ENCODE results near the gene ADAMTS10. TPM values are rescaled to one million over a fixed set of nuclear protein-coding genes. Genes with fewer than 3 reads are reported as not detected.

ADAMTS10 gene
- total RNA-seq, 1 experiment from 2014 or later: 10.2 TPM

- TF ChIP-seq EZH2phosphoT487 (IDR thresholded peaks at IDR 0.05; ENCODE audit: borderline replicate concordance) (no peak), CTCF (IDR thresholded peaks at IDR 0.05 in 2 of 3, conservative IDR thresholded peaks at IDR 0.05 in 1 of 3; ENCODE audit: borderline replicate concordance in 1 of 3, insufficient read depth in 1 of 3, low read depth in 2 of 3, low read length in 2 of 3) (no peak), CBX3 (IDR thresholded peaks at IDR 0.05; ENCODE audit: low read depth) (no peak), POLR2A (IDR thresholded peaks at IDR 0.05; ENCODE audit: borderline replicate concordance, extremely low read depth, insufficient read depth, insufficient read length) (no peak)
These were observed 79.0 kb downstream of the ADAMTS10 start (continued) for GRCh38 chr19:8531470-8531869.

Other genes starting within 250 kb of the ADAMTS10 start
- gene ANGPTL4, start 246.6 kb downstream of the ADAMTS10 start, total RNA-seq (2021; ENCODE audit: unreplicated experiment): 54.8 TPM
- gene RAB11B, start 220.4 kb downstream of the ADAMTS10 start, total RNA-seq (2021; ENCODE audit: unreplicated experiment): 140 TPM
- 22.5 TPM for gene MARCHF2, start 197.4 kb downstream of the ADAMTS10 start, total RNA-seq (2021; ENCODE audit: unreplicated experiment)
- gene HNRNPM, start 165.7 kb downstream of the ADAMTS10 start, total RNA-seq (2021; ENCODE audit: unreplicated experiment): 298 TPM
- 1.3 TPM for gene PRAM1, start 108.1 kb downstream of the ADAMTS10 start, total RNA-seq (2021; ENCODE audit: unreplicated experiment)
- 31.9 TPM for gene ZNF414, start 96.5 kb downstream of the ADAMTS10 start, total RNA-seq (2021; ENCODE audit: unreplicated experiment)
- gene MYO1F, start 33.3 kb downstream of the ADAMTS10 start, total RNA-seq (2021; ENCODE audit: unreplicated experiment): 0.39 TPM
- gene NFILZ, start 19.9 kb upstream of the ADAMTS10 start, total RNA-seq (2021; ENCODE audit: unreplicated experiment): not detected
- gene ACTL9, start 88.1 kb upstream of the ADAMTS10 start, total RNA-seq (2021; ENCODE audit: unreplicated experiment): not detected
- not detected for gene OR2Z1, start 110.9 kb upstream of the ADAMTS10 start, total RNA-seq (2021; ENCODE audit: unreplicated experiment)
- gene ZNF558, start 221.6 kb upstream of the ADAMTS10 start, total RNA-seq (2021; ENCODE audit: unreplicated experiment): 34.2 TPM
- not detected for gene MBD3L1, start 221.7 kb upstream of the ADAMTS10 start, total RNA-seq (2021; ENCODE audit: unreplicated experiment)